HUDEP-2 (cell line): ENCODE measurements around the gene RBM20.
"Not testable (repeated sequence)": the region's sequence is repeated elsewhere in the genome, so short reads cannot be mapped to it uniquely, and the experiment has no call there.

Experiments
- DNase-seq, 76 experiments: peaks; one replicate each; lab custom pipeline; 2025; ENCODE audit not compliant: unreplicated experiment in 76 of 76; lab: John Stamatoyannopoulos, UW

The RBM20 gene

DNA sequence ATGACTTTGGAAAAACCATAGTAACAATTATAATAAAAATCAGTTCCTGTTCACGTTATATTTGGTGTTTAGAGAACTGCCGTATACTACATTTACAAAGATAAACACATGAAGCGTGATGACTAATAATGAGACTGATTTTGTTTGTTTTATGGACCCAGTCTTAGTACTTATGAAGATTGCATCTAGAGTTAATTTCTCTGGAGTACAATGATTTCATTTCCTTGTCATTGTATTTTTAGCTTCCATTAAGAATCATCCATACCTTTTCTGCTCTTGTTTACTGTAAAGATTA is 2.9 kb downstream of the RBM20 start:
- DNase-seq = no peak

DNA sequence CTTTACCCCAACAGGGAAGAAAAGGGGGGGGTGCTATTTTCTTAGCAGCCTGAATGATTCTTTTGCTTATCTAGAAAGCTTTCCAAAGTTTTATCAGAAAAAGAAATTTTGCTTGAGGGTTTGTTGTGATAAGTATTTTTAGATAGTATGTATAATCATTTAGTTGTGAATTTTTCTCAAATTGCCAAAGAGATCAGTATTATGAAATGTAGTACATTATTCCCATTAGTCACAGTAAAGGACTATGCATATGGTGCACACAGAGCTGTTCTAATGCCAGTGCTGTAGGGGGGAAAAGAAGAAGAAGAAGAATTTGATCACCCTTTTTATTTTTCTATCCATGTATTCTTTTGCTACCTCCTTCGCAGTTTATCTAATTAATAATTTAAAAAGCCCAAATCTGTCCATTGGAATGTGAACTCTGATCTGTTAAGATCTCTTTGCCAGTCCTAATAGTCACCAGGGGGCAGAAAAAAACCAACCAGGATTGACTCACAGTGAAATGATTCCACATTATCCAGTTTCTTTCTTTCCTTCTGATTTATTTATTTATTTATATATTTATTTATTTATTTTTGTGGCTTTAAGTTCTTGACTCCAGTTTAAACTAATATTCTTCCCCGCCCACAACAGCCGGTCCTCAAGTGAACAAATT is 4.7 kb downstream of the RBM20 start:
- no peak for DNase-seq

DNA sequence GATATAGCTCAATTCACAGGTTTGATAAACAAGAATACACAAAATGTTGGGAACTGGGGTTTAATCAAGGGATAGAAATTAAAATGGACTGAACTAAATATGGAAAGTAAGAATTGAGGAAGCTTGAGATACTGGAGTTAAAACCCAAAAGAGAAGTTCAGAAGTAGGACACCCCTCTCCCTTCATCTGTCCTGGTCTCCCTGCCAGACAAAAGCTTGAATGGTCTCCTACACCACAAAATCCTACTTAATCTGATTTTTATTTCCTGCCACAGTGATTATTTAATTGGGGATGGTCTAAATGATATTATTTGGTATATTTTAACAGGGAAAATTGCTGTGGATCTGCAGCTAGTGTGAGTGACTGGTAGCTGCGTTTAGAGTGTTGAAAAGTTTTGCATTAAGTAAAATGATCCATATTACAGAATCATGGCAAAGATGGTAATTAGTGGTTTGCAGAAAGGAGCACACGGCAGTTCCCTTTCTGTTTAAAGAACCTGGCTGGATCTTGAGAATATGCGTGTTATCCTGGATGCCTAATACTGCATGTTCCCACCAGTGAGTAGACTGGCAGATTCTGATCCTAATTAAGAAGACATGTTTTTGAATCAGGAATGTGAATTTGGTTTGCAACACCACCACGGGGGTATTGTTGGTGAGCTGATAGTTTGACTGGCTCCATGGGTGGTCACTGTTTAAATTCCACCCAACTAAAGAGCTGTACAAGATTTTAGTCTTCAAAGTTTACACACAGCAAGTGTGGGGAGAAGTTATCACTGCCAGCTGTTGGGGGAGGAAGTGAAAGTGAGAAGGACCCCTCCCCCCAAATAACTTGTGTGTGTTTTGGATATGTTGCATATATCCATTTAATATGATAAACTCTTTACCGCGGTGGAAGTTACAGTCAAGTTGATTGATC is 5.5 kb downstream of the RBM20 start:
- no peak for DNase-seq

DNA sequence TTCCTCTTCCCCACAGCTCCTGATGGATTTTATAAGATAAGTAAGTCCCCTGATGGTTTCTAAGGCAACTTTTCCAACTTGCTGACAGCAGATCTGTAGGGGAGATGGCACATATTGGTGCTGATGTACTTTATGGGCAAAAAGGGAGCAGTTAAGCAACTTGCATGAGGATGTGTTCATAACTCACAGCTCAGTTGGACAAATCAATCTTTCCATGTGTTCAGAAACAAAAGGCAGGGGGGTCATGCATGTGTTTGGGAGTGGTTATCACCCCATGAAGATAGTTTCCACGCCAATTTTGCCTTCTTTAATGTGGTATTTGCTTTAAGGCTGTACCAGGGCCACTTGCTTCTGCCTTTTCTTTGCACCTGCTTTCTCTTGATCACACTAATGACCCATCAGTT is 6.1 kb downstream of the RBM20 start:
- no peak for DNase-seq

DNA sequence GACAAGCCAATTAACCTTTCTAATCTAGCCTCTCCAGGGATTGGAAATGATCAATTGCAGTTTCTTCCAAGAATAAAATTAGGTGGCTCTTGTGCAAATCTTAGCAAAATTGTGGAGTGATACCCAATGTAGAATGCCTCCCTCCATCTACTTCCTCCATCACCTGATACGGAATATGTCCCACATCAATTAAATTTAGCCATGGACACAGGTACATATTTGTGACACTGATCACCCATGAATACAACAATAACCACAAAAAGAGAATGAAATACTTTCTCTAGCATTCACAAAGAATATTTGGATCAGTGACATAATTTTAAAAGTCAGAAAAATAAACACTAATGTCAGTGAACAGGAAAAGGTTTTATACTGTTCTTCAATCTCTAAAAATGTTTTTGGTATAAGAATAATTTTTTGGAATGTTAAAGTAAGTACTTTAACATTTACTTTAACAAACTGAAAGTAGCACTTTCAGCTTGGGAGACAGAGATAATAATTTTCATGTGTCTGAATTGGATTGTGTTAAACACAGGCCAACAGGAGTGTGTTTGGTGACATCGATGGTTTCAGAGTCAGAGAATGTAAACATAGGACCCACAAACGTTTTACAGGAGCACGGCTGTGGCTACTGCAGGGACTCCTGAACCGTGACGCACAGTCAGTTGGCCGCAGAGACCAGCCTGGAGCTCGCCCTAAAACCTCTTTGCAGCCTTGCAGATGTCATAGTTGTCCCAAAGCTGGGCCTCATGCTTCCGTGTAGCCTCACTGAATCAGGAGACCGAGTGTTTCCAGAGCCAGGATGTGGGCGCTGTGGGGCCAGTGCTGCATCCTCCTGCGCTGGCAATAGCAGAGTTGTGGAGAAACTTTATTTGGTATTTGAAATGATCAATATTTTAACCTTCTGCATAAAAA is 7.2 kb downstream of the RBM20 start:
- DNase-seq = no peak

DNA sequence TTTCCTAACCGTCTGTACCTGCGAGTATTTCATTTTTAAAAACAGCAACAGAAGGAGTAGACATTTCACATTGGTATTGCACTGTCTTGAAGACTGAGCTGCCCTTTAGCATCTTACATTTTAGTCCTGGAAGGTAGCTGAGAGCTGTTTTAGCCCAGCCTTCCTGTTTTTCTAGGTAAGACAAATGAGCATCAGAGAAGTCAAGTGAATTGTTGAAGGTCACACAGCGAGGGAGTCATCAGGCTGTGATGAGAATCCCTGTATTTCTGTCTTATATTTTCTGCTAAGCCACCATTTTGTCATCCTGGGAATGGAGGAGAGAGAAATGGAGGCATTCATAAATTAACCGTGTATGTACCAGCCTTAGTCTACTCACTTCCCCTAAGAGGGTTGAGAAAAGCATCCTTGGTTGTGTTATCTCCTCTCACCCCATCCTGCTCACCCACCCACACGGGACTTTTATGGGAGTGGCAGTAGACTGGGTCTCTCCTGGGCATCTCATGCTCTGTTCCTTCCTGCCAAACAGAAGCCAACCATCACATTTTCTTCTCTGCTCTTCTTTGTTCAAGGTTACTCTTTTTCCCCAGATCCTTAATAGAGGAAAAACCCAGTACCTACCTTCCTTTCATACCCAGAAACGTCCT is 8.5 kb downstream of the RBM20 start:
- DNase-seq = no peak

DNA sequence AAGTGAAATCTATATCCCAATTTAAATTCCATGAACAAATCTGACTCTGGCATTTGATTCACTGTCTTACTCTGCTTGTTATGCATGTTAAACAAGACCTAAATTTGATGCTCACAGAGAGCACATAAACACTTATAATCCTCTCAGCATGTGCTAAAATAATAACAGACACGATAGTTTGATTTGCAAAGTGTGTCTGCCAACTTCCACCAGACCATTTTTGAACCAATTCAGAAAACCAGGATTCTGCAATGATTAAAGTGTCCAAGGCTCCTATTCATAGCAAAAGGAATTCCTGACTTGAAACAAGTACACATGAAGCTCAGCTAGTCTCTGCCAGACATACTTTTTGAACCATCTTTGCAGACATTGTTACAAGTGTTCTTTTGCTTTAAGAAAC is 11.2 kb downstream of the RBM20 start:
- no peak for DNase-seq

DNA sequence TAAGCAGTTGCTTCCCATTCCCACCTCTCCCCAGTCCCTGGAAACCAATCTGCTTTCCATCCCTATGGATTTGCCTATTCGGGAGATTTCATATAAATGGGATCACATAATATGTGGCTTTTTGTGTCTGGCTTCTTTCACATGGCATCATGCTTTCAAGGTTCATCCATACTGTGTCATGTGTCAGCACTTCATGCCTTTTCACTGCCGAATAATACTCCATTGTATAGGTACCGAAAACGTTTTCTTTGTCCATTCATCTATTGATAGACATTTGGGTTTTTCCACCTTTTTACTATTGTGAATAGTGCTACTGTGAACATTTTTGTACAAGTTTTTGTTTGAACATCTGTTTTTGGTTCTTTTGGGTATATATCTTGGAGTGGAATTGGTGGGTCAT is 12.5 kb downstream of the RBM20 start:
- no peak for DNase-seq

DNA sequence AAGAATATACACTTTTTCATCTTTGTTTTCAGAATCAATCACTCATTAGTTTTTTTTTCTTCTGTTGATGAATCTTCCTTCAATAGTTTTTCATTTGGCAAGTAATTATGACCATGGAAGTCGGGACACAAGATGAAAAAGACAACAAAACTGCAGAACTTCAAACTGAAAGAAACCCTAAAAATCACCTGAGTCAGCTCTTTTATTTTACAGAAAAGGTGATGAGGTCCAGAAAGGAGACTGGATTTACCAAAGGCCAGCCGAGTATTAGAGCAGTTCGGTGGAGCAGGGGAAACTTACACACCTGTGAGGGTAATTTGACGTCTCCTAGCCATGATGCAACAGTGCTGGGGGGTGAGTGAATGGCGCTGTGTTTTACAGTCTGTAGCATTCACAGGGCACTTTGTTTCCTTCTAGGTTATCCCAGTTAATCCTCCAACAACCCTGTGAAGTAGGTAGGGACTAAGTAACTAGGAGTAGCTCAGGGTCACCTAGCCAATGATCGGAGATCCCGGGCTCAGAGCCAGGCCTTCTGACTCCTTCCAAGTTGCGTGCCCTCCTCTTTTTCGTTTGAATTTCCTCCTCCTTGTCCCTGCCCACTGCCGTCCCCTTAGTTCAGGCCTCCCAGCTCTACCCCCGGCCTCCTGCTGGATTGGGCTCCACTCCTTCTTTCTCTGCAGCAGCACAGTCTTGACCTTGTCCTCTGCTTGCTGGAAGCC is 14.0 kb downstream of the RBM20 start:
- no peak for DNase-seq

DNA sequence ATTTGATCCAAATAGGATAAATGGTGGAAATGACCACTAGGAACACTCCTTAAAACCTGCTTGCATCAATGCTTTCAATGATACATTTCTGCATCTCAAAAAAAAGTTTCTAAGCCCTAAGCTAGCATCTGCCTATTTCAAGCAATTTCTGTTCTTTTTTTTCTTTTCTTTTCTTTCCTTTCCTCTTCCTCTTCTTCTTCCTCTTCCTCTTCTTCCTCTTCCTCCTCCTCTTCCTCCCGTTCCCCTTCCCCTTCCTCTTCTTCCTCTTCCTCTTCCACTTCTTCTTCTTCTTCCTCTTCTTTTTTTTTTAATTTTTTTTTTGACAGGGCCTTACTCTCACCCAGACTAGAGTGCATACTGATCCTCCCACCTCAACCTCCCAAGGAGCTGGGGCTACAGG is 15.4 kb downstream of the RBM20 start:
- DNase-seq = no peak

DNA sequence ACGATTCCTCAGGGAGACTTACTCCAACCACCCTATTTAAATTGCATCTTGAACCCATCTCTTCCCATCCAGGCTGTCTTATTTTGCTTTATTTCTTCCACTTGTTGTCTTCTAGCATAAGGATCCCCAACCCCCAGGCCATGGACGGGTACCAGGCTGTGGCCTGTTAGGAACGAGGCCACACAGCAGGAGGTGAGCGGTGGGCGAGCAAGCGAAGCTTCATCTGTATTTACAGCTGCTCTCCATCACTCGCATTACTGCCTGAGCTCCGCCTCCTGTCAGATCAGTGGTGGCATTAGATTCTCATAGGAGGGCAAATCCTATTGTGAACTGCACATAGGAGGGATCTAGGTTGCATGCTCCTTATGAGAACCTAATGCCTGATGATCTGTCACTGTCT is 16.2 kb downstream of the RBM20 start:
- not testable (repeated sequence) for DNase-seq

DNA sequence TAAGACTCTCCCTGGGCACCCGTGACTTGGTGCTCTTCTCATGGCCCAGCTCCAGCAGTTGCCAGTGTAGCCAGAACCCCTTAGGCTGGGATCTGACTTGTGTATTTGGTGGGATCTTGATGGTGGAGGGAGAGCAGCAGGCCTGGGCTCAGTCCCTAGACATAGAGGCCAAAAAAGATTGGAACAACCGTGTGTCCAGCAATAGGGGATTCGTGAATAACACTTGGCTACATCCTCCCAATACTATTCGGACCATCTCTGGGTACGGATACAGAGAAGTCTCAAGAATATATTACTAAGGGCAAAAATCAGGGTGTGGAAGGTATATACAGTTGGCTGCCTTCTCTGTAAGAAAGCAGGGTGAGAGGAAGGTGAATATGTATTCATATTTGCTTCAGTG is 17.2 kb downstream of the RBM20 start:
- DNase-seq = no peak

DNA sequence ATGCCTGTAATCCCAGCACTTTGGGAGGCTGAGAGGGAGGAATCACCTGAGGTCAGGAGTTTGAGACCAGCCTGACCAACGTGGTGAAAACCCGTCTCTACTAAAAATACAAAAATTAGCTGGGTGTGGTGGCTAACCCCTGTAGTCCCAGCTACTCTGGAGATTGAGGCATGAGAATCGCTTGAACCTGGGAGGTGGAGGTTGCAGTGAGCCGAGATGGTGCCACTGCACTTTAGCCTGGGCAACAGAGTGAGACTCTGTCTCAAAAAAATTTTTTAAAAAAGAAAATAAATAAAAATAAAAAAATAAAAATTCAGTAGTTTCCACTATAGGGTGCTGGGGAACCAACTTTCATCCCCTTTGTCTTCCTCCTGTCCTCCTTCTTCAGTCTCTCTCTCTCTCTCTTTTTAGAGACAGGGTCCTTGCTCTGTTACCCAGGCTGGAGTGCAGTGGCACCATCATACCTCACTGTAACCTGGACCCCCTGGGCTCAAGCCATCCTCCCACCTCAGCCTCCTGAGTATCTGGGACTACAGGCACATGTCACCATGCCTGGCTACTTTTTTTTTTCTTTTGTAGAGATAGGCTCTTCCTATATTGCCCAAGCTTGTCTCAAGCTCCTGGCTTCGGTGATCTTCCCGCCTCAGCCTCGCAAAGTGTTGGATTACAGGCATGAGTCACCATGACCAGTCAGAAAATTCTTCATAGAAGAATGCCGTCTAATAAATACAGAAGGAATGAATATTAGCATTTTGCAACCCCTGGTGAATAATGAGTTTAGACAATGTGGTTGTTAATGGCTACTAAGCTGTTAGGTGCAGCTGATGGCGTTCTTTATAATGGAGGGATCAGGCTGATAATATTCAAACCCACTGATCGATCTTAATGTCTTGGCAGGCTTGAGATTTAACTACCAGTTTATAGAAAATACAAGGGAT is 20.6 kb downstream of the RBM20 start:
- DNase-seq = no peak

DNA sequence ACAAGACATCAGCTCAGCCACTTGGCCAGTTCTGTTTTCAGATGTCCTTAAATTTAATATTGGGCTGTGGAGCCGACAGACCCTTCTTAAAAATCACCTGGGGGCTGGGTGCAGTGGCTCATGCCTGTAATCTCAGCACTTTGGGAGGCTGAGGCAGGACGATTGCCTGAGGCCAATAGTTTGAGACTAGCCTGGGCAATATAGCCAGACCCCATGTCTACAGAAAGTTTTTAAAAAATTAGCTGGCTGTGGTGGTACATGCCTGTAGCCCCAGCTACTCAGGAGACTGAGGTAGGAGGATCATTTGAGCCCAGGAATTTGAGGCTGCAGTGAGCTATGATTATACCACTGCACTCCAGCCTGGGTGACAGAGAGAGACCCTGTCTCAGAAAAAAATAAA is 22.1 kb downstream of the RBM20 start:
- DNase-seq = not testable (repeated sequence)

DNA sequence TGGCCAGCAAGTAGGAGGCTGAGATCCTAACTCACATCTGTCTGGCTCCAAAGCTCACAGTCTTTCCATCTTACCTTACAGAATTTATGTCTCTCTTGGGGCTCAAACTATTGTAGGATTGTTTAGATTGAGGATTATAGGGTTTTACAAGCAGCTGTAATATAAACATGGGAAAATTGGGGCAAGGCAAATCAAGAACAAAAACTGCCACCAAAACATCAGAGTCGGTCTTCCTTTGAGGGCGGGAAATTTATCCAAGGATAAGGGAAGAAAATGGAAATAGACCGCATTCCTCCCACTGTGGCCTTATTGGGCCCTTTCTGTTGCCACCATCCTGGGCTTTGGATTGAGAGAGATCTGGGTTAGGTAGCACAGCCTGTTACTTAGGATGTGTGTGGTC is 22.5 kb downstream of the RBM20 start:
- DNase-seq = no peak

DNA sequence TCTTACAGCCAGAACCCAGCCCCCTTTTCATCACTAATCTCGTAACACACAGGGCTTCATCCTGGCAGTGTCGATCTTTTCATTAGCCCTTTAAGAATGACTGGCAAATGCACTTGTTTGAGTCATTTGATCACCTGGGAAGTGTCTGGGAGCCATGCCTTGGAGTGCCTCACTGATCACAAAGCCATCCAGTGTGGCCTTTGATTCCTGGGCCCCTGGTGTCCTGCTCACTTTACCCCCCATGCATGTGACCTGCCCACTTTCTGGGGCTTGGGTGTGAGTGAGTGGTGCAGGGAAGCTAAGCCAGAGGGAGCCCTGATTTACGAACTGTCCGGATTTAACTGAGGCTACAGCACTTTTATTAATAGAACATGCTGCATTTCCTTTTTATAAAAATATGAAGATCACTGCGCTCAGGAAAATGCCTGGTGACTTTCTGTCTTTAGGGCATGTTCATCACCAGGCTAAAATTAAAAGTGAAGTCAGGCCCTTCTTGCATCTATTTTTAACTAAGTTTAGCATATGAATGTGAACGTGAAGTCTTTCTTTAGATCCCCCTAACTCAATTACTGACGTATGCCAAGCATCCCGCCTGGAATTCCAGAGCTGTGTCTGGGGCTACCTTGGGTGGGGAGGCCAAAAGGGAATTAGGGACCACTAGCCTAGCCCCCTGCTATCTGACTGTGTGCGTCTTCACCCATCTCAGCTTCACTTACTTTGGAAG is 23.6 kb downstream of the RBM20 start:
- no peak for DNase-seq

DNA sequence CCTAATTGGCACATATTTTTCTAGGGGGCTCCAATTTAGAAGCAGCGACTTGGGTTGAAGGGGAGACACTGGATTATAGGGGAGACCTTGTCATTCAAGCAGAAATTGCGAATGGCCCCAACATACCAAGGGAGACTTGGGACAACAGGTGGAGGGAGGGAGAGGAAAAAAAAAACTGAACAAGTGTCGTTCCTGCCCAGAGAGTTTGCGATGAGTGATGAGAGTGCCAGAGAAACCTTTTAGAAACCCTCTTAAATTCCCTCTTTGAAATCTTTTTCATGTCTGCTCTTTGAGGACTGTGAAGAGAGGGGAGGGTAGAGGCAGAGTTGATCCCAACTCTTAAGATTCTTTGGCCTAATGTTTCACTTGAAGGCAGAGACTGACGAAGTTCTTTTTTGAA is 24.3 kb downstream of the RBM20 start:
- no peak for DNase-seq

DNA sequence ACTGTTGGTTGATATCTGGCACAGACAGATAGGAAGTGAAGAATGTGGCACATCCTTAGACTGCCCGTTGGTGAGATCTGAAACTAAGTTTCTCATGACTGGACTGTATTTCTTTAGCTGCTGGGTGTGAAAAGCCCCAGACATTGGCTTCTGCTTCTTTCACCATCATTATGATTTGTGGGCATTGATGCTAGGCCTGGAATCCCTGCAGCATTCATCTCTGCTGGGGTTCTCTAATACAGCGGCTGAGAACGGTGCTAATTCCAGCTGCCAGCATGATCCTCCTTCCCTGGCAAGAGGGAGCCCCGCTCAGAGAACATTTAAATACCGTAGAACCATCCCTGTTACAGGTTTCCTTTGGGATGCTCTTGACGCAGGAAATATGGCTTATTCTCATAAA is 26.2 kb downstream of the RBM20 start:
- DNase-seq = no peak
